GM15510 (cell line): Measurements from ENCODE around the gene ROR2.

Experiments
- POLR2A ChIP-seq: IDR thresholded peaks from 3 replicates; pipeline ENCODE4 v1.6.1; 2011; ENCODE audit warnings: borderline replicate concordance; ENCODE audit not compliant: insufficient read length; ENCODE audit errors: extremely low read depth

ROR2 gene

GRCh38 chr9:91949946-91950664 lies at the start of gene ROR2:
ROR2 (minus strand) TSS chr9:91950228.
- TF ChIP-seq POLR2A, result no peak

GRCh38 chr9:91995000-91995655 lies 45.1 kb upstream of the ROR2 start:
- no peak for TF ChIP-seq POLR2A

GRCh38 chr9:91994422-91994821 lies 44.4 kb upstream of the ROR2 start:
- TF ChIP-seq POLR2A, result no peak

GRCh38 chr9:91992461-91993041 lies 42.5 kb upstream of the ROR2 start:
- TF ChIP-seq POLR2A, result no peak

- TF ChIP-seq POLR2A, result no peak
Measured at GRCh38 chr9:91991721-91992341, 41.8 kb upstream of the ROR2 start.

GRCh38 chr9:91986248-91986647 lies 36.2 kb upstream of the ROR2 start:
- no peak for TF ChIP-seq POLR2A

- TF ChIP-seq POLR2A, result no peak
Measured at GRCh38 chr9:91985692-91986091, 35.7 kb upstream of the ROR2 start.

- no peak for TF ChIP-seq POLR2A
Measured at GRCh38 chr9:91978740-91979414, 28.8 kb upstream of the ROR2 start.

- no peak for TF ChIP-seq POLR2A
Measured at GRCh38 chr9:91972711-91973110, 22.7 kb upstream of the ROR2 start.

GRCh38 chr9:91972076-91972626 lies 22.1 kb upstream of the ROR2 start:
- no peak for TF ChIP-seq POLR2A

- no peak for TF ChIP-seq POLR2A
Measured at GRCh38 chr9:91967259-91967658, 17.2 kb upstream of the ROR2 start.

- TF ChIP-seq POLR2A, result no peak
Measured at GRCh38 chr9:91966503-91966902, 16.5 kb upstream of the ROR2 start.

GRCh38 chr9:91963711-91964240 lies 13.7 kb upstream of the ROR2 start:
- no peak for TF ChIP-seq POLR2A

GRCh38 chr9:91960367-91960766 lies 10.3 kb upstream of the ROR2 start:
- TF ChIP-seq POLR2A, result no peak
